Progenitor cell of endocrine pancreas (in vitro differentiated cells): ENCODE data around the gene BAHD1. TPM values are rescaled to one million over a fixed set of nuclear protein-coding genes. Genes with fewer than 3 reads are reported as not detected.

ENCODE experiments used
- DNase-seq: peaks from one replicate; pipeline ENCODE4 v3.0.0; 2021; ENCODE audit warnings: low spot score; ENCODE audit not compliant: unreplicated experiment
- H3K27ac Mint-ChIP-seq: 2 replicates; pipeline ENCODE4 v1.8.0; 2021; ENCODE audit warnings: mild to moderate bottlenecking, moderate library complexity, mixed read lengths
- H3K27me3 Mint-ChIP-seq: 2 replicates; pipeline ENCODE4 v1.8.0; 2021; ENCODE audit warnings: mixed read lengths
- H3K36me3 Mint-ChIP-seq: 2 replicates; pipeline ENCODE4 v1.8.0; 2022; ENCODE audit warnings: mixed read lengths; ENCODE audit not compliant: insufficient read depth
- H3K4me1 Mint-ChIP-seq: 2 replicates; pipeline ENCODE4 v1.8.0; 2021; ENCODE audit warnings: low read depth, mixed read lengths
- H3K4me3 Mint-ChIP-seq: 2 replicates; pipeline ENCODE4 v1.8.0; 2021; ENCODE audit warnings: low read depth, mild to moderate bottlenecking, moderate library complexity, mixed read lengths
- H3K9me3 Mint-ChIP-seq: 2 replicates; pipeline ENCODE4 v1.8.0; 2021; ENCODE audit warnings: low read depth, mixed read lengths
- CTCF ChIP-seq: fragments of 200-600 bp; sonication (generic); IDR thresholded peaks from one replicate; pipeline ENCODE4 v1.5.0; 2021; ENCODE audit warnings: antibody characterized with exemption, mild to moderate bottlenecking; ENCODE audit not compliant: unreplicated experiment
- total RNA-seq: library from RNA; stranded (reverse); gene quantifications from 2 replicates; pipeline ENCODE4 v1.2.1, GENCODE V29; 2021

BAHD1 gene
- total RNA-seq, 1 donor from 2014 or later: 24.1 TPM

GRCh38 chr15:40472171-40472727 is 31.5 kb downstream of the BAHD1 start:
- H3K9me3 Mint-ChIP-seq: no peaks in the 10 kb centered on the region
- no peak for TF ChIP-seq CTCF
- no peak for DNase-seq
- no peak overlapping the region for H3K27ac Mint-ChIP-seq
- H3K36me3 Mint-ChIP-seq: no peaks in the 10 kb centered on the region
- H3K27me3 Mint-ChIP-seq: no peaks in the 10 kb centered on the region
- peaks cover 8% of the 10 kb centered on the region for H3K4me1 Mint-ChIP-seq
- H3K4me3 Mint-ChIP-seq: peak overlapping the region; percentile 83

GRCh38 chr15:40474581-40474980 is 33.8 kb downstream of the BAHD1 start:
- Mint-ChIP-seq H3K27ac (no peak overlapping the region), H3K9me3 (no peaks in the 10 kb centered on the region), H3K36me3 (no peaks in the 10 kb centered on the region), H3K4me3 (no peak overlapping the region), H3K27me3 (peaks cover 2% of the 10 kb centered on the region), H3K4me1 (peaks cover 16% of the 10 kb centered on the region)
- no peak for DNase-seq
- no peak for TF ChIP-seq CTCF

- TF ChIP-seq CTCF: no peak
- peak overlapping the region; percentile 76 for H3K27ac Mint-ChIP-seq
- no peak for DNase-seq
Observed at GRCh38 chr15:40477642-40478327, 37.0 kb downstream of the BAHD1 start.

GRCh38 chr15:40479024-40479423 is 38.3 kb downstream of the BAHD1 start:
- no peak overlapping the region for H3K27ac Mint-ChIP-seq
- no peak overlapping the region for H3K4me3 Mint-ChIP-seq
- no peaks in the 10 kb centered on the region for H3K36me3 Mint-ChIP-seq
- no peak for TF ChIP-seq CTCF
- DNase-seq: no peak
- peaks cover 12% of the 10 kb centered on the region for H3K27me3 Mint-ChIP-seq
- no peaks in the 10 kb centered on the region for H3K9me3 Mint-ChIP-seq
- peaks cover 8% of the 10 kb centered on the region for H3K4me1 Mint-ChIP-seq

More at GRCh38 chr15:40477642-40478327, 37.0 kb downstream of the BAHD1 start:
- Mint-ChIP-seq H3K36me3 (no peaks in the 10 kb centered on the region), H3K27me3 (peaks cover 11% of the 10 kb centered on the region), H3K4me1 (peaks cover 8% of the 10 kb centered on the region), H3K9me3 (no peaks in the 10 kb centered on the region), H3K4me3 (no peak overlapping the region)

GRCh38 chr15:40481341-40482074 is 40.8 kb downstream of the BAHD1 start:
- H3K36me3 Mint-ChIP-seq: no peaks in the 10 kb centered on the region
- H3K4me3 Mint-ChIP-seq: no peak overlapping the region
- TF ChIP-seq CTCF: no peak
- DNase-seq: no peak
- H3K27me3 Mint-ChIP-seq: peaks cover 15% of the 10 kb centered on the region
- H3K9me3 Mint-ChIP-seq: no peaks in the 10 kb centered on the region
- H3K27ac Mint-ChIP-seq: no peak overlapping the region
- H3K4me1 Mint-ChIP-seq: peaks cover 8% of the 10 kb centered on the region
